Liver (tissue), 9 donors: ENCODE results near the gene FAM9C. TPM values are rescaled to one million over a fixed set of nuclear protein-coding genes. Genes with fewer than 3 reads are reported as not detected.

Experiments
- DNase-seq: peaks from one replicate; pipeline ENCODE4 v3.0.0-alpha.2; 2017; ENCODE audit warnings: low spot score
- H3K27ac ChIP-seq, 2 donors: one replicate each; pipeline ENCODE4 v1.7.0; 2013; ENCODE audit warnings: inconsistent platforms in 2 of 2, low read length in 2 of 2, control low read depth in 1 of 2, low read depth in 1 of 2, mild to moderate bottlenecking in 1 of 2
- H3K27me3 ChIP-seq, 4 donors: one replicate each; pipeline versions ENCODE4 v1.6.1 to v1.7.0; 2013; ENCODE audit warnings: low read length in 3 of 4, inconsistent platforms in 1 of 4, mild to moderate bottlenecking in 1 of 4, moderate library complexity in 1 of 4; ENCODE audit not compliant: control insufficient read depth in 4 of 4, insufficient read depth in 4 of 4
- H3K36me3 ChIP-seq, 4 donors: one replicate each; pipeline versions ENCODE4 v1.6.1 to v1.7.0; 2013; ENCODE audit warnings: low read length in 3 of 4, mild to moderate bottlenecking in 3 of 4, low read depth in 1 of 4, moderate library complexity in 1 of 4; ENCODE audit not compliant: control insufficient read depth in 4 of 4, insufficient read depth in 3 of 4
- H3K4me1 ChIP-seq, 4 donors: one replicate each; pipeline versions ENCODE4 v1.6.1 to v1.7.0; 2013; ENCODE audit warnings: low read length in 3 of 4, mild to moderate bottlenecking in 3 of 4, moderate library complexity in 1 of 4; ENCODE audit not compliant: control insufficient read depth in 4 of 4, insufficient read depth in 4 of 4
- H3K4me3 ChIP-seq, 3 donors: one replicate each; pipeline versions ENCODE4 v1.6.1 to v1.7.0; 2013; ENCODE audit warnings: low read length in 3 of 3, control low read depth in 1 of 3, low read depth in 1 of 3, mild to moderate bottlenecking in 1 of 3
- H3K9ac ChIP-seq, 2 donors: one replicate each; pipeline ENCODE4 v1.7.0; 2013; ENCODE audit warnings: low read length in 2 of 2, mild to moderate bottlenecking in 2 of 2, moderate library complexity in 2 of 2, control low read depth in 1 of 2, low read depth in 1 of 2
- H3K9me3 ChIP-seq, 4 donors: one replicate each; pipeline versions ENCODE4 v1.6.1 to v1.7.0; 2013; ENCODE audit warnings: low read length in 3 of 4; ENCODE audit not compliant: control insufficient read depth in 4 of 4
- ATF3 ChIP-seq: IDR thresholded peaks from 2 replicates; pipeline ENCODE4 v1.6.1; 2016; ENCODE audit warnings: antibody characterized with exemption
- EGR1 ChIP-seq, 2 donors: IDR thresholded peaks; 2 replicates each; pipeline ENCODE4 v1.6.1; 2016 to 2018; ENCODE audit warnings: antibody characterized with exemption in 2 of 2, low read depth in 2 of 2
- FOXA1 ChIP-seq: IDR thresholded peaks from 2 replicates; pipeline ENCODE4 v1.6.1; 2016; ENCODE audit warnings: antibody characterized with exemption
- FOXA2 ChIP-seq: IDR thresholded peaks from 2 replicates; pipeline ENCODE4 v1.6.1; 2016; ENCODE audit warnings: antibody characterized with exemption
- GABPA ChIP-seq, 2 donors: IDR thresholded peaks in 1 of 2; conservative IDR thresholded peaks in 1 of 2; 2 replicates each; pipeline ENCODE4 v1.6.1; 2016; ENCODE audit warnings: antibody characterized with exemption in 2 of 2, mild to moderate bottlenecking in 1 of 2, moderate library complexity in 1 of 2
- HNF4A ChIP-seq, 2 donors: conservative IDR thresholded peaks; 2 replicates each; pipeline ENCODE4 v1.6.1; 2016; ENCODE audit warnings: antibody characterized with exemption in 2 of 2, mild to moderate bottlenecking in 2 of 2
- HNF4G ChIP-seq: IDR thresholded peaks from 2 replicates; pipeline ENCODE4 v1.6.1; 2016; ENCODE audit warnings: antibody characterized with exemption
- JUND ChIP-seq, 2 donors: IDR thresholded peaks; 2 replicates each; pipeline ENCODE4 v1.6.1; 2016; ENCODE audit warnings: antibody characterized with exemption in 2 of 2
- NR2F2 ChIP-seq: IDR thresholded peaks from 2 replicates; pipeline ENCODE4 v1.6.1; 2016; ENCODE audit warnings: antibody characterized with exemption
- RAD21 ChIP-seq, 2 donors: IDR thresholded peaks; 2 replicates each; pipeline ENCODE4 v1.6.1; 2016; ENCODE audit warnings: antibody characterized with exemption in 2 of 2, mild to moderate bottlenecking in 2 of 2
- REST ChIP-seq: IDR thresholded peaks from 2 replicates; pipeline ENCODE4 v1.6.1; 2016; ENCODE audit warnings: antibody characterized with exemption, mild to moderate bottlenecking
- SP1 ChIP-seq: IDR thresholded peaks from 2 replicates; pipeline ENCODE4 v1.6.1; 2018; ENCODE audit warnings: antibody characterized with exemption, mild to moderate bottlenecking
- TAF1 ChIP-seq: conservative IDR thresholded peaks from 2 replicates; pipeline ENCODE4 v1.6.1; 2016; ENCODE audit warnings: antibody characterized with exemption, mild to moderate bottlenecking
- YY1 ChIP-seq: IDR thresholded peaks from 2 replicates; pipeline ENCODE4 v1.6.1; 2016; ENCODE audit warnings: antibody characterized with exemption, mild to moderate bottlenecking
- ZBTB33 ChIP-seq: IDR thresholded peaks from 2 replicates; pipeline ENCODE4 v1.6.1; 2016; ENCODE audit warnings: antibody characterized with exemption
- WGBS: extraction: QIAGEN DNeasy Blood & Tissue Kit; methylation state at CpG from one replicate; pipeline ENCODE4 v1.1.7; 2013; 5-methylcytosine and 5-hydroxymethylcytosine counted together
- polyA plus RNA-seq, 2 donors: library from polyadenylated mRNA; stranded (reverse) in 1 of 2; unstranded in 1 of 2; fragments of 200-250 nt in 1 of 2; fragments of >200 nt in 1 of 2; fragmentation: Nextera tagmentation in 1 of 2; extraction: Ambion mirVana in 1 of 2; gene quantifications; one replicate each; pipeline versions ENCODE4 v1.2.1 to v1.2.3, GENCODE V29; 2013 to 2015
- total RNA-seq, 2 donors: library from RNA; depleted of rRNA; stranded (reverse); fragments of >200 nt; gene quantifications; one replicate each; pipeline ENCODE4 v1.2.3, GENCODE V29; 2014
- TF ChIP-seq, protein P1 (sequence below): fragments of 150-350 bp; IDR thresholded peaks from 2 replicates; pipeline ENCODE4 v1.5.1; 2017; ENCODE audit warnings: improper control_type of control experiment, low read depth, low read length; ENCODE audit not compliant: missing input control
- TF ChIP-seq, protein P2 (sequence below): IDR thresholded peaks from 2 replicates; pipeline ENCODE4 v1.6.1; 2016; ENCODE audit warnings: antibody characterized with exemption
- donor health status: healthy.
- donor health status: healthy.
- donor health status: healthy.
- donor health status: healthy.
- donor health status: healthy.

FAM9C gene
- total and polyA plus RNA-seq, 4 donors, result not detected

DNA sequence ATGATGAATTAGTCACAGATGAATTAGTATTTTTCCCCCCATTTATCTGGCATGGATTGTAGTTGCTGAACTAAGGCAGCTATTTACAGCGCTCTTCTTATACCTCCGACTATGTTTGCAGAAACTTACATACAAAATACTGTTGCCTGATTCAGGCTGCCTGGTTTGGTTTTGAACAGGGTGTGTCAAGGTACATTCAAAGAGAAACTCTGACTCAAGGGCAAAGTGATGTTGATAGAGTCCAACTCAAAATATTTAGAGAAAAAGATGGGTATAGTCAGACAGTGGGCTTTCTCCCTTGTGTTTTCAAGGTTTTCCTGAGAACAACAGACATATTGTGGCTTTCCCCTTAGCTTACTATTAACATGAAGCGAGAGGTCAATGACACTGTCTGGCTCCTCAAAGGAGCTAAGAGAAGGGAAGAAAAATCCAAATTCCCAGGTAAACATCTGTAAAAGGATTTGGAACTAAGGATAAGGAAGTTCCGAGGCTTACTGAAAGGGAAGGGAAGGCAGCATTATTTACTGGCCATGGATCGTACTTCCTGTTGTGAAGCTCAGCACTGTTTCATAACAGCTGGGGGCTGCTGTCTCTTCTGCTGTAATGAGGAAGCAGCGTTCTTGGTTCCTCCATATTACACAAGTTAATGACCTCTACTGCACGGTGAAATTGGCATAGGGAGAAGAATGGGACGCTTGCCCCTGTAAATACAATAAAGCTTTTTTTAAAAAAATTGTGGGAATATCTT is 30.9 kb downstream of the FAM9C start:
- H3K9ac ChIP-seq, result no peak overlapping the region
- H3K4me1 ChIP-seq, result no peaks in the 10 kb centered on the region
- 42% methylated on average over 8 of the region's 8 CpGs for WGBS

DNA sequence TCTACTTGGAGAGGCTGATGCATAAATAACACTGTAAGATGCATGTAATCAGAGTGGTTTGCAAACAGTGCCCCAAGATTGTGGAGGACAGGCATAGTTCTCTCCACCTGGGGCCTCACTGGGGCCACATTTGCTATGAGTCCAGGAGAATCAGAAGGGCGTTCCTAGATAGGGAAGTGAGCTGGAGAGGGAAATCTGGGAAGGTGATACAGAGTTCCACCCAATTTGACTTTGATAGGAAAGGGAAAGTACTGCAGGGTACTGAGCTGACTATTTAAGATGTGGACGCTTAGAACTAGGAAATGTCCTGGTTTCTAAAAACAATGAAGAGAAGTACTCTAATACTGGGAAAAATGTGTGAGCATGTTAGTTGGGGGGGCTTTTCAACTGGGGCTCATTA is 33.9 kb downstream of the FAM9C start:
- 81% methylated on average over 2 of the region's 2 CpGs for WGBS
- TF ChIP-seq, protein P1, sequence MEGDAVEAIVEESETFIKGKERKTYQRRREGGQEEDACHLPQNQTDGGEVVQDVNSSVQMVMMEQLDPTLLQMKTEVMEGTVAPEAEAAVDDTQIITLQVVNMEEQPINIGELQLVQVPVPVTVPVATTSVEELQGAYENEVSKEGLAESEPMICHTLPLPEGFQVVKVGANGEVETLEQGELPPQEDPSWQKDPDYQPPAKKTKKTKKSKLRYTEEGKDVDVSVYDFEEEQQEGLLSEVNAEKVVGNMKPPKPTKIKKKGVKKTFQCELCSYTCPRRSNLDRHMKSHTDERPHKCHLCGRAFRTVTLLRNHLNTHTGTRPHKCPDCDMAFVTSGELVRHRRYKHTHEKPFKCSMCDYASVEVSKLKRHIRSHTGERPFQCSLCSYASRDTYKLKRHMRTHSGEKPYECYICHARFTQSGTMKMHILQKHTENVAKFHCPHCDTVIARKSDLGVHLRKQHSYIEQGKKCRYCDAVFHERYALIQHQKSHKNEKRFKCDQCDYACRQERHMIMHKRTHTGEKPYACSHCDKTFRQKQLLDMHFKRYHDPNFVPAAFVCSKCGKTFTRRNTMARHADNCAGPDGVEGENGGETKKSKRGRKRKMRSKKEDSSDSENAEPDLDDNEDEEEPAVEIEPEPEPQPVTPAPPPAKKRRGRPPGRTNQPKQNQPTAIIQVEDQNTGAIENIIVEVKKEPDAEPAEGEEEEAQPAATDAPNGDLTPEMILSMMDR, result no peak
- no peak for TF ChIP-seq RAD21 (IDR thresholded peaks at IDR 0.05)
- TF ChIP-seq SP1, result no peak
- TF ChIP-seq HNF4G, result no peak
- no peak for TF ChIP-seq JUND (IDR thresholded peaks at IDR 0.05)
- no peak for TF ChIP-seq ATF3
- no peak for TF ChIP-seq EGR1 (IDR thresholded peaks at IDR 0.05; ENCODE audit: low read depth in 2 of 2)
- no peak for TF ChIP-seq YY1
- TF ChIP-seq HNF4A (conservative IDR thresholded peaks at IDR 0.05), result no peak
- TF ChIP-seq, protein P2, sequence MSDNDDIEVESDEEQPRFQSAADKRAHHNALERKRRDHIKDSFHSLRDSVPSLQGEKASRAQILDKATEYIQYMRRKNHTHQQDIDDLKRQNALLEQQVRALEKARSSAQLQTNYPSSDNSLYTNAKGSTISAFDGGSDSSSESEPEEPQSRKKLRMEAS, result no peak
- TF ChIP-seq GABPA (IDR thresholded peaks at IDR 0.05 in 1 of 2, conservative IDR thresholded peaks at IDR 0.05 in 1 of 2), result no peak
- TF ChIP-seq REST, result no peak
- TF ChIP-seq FOXA2, result no peak
- no peak for TF ChIP-seq ZBTB33
- no peak for TF ChIP-seq NR2F2
- no peak for TF ChIP-seq FOXA1
- no peak for TF ChIP-seq TAF1
- no peak overlapping the region for H3K27ac ChIP-seq
- DNase-seq, result no peak
- H3K9ac ChIP-seq, result no peak overlapping the region
- no peaks in the 10 kb centered on the region for H3K9me3 ChIP-seq
- no peaks in the 10 kb centered on the region for H3K27me3 ChIP-seq
- no peaks in the 10 kb centered on the region for H3K36me3 ChIP-seq
- no peak overlapping the region for H3K4me3 ChIP-seq
- peaks cover 0 to 10% (median 5%) of the 10 kb centered on the region in 4 donors for H3K4me1 ChIP-seq

More for the DNA sequence above, 30.9 kb downstream of the FAM9C start:
- Histone ChIP-seq H3K36me3 (no peaks in the 10 kb centered on the region), H3K27ac (peak overlapping the region in 1 of 2 donors; percentile 46), H3K27me3 (no peaks in the 10 kb centered on the region), H3K4me3 (no peak overlapping the region), H3K9me3 (no peaks in the 10 kb centered on the region)
- DNase-seq, result no peak
- TF ChIP-seq FOXA2, result no peak
- TF ChIP-seq, protein P1, result no peak
- no peak for TF ChIP-seq TAF1
- TF ChIP-seq HNF4G, result no peak
- TF ChIP-seq SP1, result peak; percentile 28
- TF ChIP-seq RAD21 (IDR thresholded peaks at IDR 0.05), result peak in 1 of 2 donors; percentile 42
- TF ChIP-seq JUND (IDR thresholded peaks at IDR 0.05), result no peak
- no peak for TF ChIP-seq YY1
- TF ChIP-seq ATF3, result no peak
- TF ChIP-seq NR2F2, result no peak
- no peak for TF ChIP-seq HNF4A (conservative IDR thresholded peaks at IDR 0.05)
- TF ChIP-seq FOXA1, result no peak
